SK-N-SH (cell line): ENCODE results near the gene SPATA18.

Experiments
- JUND ChIP-seq: IDR thresholded peaks from 2 replicates; pipeline ENCODE4 v1.4.0; 2012
- NRF1 ChIP-seq: IDR thresholded peaks from 2 replicates; pipeline ENCODE4 v1.6.1; 2012; ENCODE audit warnings: low read depth, mild to moderate bottlenecking, low read length
- TF ChIP-seq, protein P1 (sequence below): fragments of 200-600 bp; sonication (generic); IDR thresholded peaks from 2 replicates; pipeline ENCODE4 v1.6.1; 2017; ENCODE audit warnings: antibody characterized with exemption, mild to moderate bottlenecking, moderate library complexity

DNA sequence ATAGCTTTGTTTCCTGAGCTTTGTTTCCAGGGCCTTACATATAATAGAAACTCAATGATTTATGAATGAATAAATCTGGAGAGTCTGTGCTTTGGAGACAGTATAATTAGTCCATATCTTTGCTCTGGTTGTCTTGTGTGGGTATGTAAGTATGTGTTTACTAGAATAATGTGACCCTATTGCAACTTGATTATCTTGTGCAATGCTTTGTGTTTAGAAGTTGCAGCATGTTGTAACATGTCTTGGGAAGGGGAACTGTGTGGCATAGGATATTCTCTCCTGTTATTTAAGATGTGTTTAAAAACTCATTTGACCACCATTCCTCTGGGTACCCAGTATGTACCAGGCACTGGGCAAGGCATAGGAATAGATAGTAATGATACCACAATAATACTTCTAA is 6.1 kb downstream of the SPATA18 start:
- no peak for TF ChIP-seq JUND
- no peak for TF ChIP-seq NRF1
- TF ChIP-seq, protein P1, sequence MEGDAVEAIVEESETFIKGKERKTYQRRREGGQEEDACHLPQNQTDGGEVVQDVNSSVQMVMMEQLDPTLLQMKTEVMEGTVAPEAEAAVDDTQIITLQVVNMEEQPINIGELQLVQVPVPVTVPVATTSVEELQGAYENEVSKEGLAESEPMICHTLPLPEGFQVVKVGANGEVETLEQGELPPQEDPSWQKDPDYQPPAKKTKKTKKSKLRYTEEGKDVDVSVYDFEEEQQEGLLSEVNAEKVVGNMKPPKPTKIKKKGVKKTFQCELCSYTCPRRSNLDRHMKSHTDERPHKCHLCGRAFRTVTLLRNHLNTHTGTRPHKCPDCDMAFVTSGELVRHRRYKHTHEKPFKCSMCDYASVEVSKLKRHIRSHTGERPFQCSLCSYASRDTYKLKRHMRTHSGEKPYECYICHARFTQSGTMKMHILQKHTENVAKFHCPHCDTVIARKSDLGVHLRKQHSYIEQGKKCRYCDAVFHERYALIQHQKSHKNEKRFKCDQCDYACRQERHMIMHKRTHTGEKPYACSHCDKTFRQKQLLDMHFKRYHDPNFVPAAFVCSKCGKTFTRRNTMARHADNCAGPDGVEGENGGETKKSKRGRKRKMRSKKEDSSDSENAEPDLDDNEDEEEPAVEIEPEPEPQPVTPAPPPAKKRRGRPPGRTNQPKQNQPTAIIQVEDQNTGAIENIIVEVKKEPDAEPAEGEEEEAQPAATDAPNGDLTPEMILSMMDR, result no peak
